ENCODE data around the gene ARAP3.

Gene ARAP3

DNA sequence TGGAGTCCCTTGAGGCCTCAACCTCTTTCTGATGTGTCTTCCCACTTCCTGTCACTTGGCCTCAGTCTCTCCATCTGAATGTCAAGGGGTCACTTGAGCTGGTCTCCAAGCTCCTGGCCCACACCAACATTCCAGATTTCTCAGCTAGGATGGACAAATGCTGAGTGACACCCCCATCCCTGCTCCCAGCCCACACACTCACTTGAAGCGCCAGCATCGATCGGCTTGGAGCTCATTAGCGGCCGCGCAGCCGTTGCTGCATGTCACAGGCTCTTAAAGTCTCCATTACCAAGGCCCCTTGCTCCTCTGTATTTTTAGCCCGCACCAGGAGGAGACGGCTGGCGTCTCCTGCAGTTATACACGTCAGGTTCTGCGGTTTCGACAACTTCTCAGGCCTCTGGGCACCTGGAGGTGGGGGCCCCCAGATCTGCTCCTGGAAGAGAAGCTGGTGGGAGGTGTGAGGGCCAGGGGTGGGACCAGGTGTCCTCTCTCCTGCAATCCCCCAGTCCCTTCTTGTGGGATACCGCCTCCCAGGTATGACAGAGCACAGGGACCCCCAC is 33.4 kb upstream of the ARAP3 start:
- TF ChIP-seq, protein P1, sequence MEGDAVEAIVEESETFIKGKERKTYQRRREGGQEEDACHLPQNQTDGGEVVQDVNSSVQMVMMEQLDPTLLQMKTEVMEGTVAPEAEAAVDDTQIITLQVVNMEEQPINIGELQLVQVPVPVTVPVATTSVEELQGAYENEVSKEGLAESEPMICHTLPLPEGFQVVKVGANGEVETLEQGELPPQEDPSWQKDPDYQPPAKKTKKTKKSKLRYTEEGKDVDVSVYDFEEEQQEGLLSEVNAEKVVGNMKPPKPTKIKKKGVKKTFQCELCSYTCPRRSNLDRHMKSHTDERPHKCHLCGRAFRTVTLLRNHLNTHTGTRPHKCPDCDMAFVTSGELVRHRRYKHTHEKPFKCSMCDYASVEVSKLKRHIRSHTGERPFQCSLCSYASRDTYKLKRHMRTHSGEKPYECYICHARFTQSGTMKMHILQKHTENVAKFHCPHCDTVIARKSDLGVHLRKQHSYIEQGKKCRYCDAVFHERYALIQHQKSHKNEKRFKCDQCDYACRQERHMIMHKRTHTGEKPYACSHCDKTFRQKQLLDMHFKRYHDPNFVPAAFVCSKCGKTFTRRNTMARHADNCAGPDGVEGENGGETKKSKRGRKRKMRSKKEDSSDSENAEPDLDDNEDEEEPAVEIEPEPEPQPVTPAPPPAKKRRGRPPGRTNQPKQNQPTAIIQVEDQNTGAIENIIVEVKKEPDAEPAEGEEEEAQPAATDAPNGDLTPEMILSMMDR (IDR thresholded peaks at IDR 0.05; ENCODE audit: low read depth, low read length) = no peak
- TF ChIP-seq EZH2phosphoT487 (IDR thresholded peaks at IDR 0.05; ENCODE audit: low read depth) = no peak
- Histone ChIP-seq H2AFZ (ENCODE audit: low read depth, low read length) (no peak overlapping the region), H3K9me3 (ENCODE audit: insufficient read depth, low read length) (no peaks in the 10 kb centered on the region), H3K27me3 (ENCODE audit: low read depth, low read length) (no peaks in the 10 kb centered on the region; the same call in 1 of the 2 replicates), H3K9ac (ENCODE audit: low read length) (no peak overlapping the region), H3K79me2 (ENCODE audit: low read length) (no peaks in the 10 kb centered on the region), H3K27ac (ENCODE audit: low read length) (no peak overlapping the region), H3K36me3 (replicated peaks; ENCODE audit: low read depth, low read length) (no peaks in the 10 kb centered on the region), H3K4me1 (ENCODE audit: low read length) (peaks cover 5% of the 10 kb centered on the region; the same call in 1 of the 2 replicates), H3K4me2 (ENCODE audit: low read length) (no peak overlapping the region), H4K20me1 (ENCODE audit: insufficient read depth, low read length) (no peaks in the 10 kb centered on the region), H3K4me3 (ENCODE audit: low read length) (no peak overlapping the region)

DNA sequence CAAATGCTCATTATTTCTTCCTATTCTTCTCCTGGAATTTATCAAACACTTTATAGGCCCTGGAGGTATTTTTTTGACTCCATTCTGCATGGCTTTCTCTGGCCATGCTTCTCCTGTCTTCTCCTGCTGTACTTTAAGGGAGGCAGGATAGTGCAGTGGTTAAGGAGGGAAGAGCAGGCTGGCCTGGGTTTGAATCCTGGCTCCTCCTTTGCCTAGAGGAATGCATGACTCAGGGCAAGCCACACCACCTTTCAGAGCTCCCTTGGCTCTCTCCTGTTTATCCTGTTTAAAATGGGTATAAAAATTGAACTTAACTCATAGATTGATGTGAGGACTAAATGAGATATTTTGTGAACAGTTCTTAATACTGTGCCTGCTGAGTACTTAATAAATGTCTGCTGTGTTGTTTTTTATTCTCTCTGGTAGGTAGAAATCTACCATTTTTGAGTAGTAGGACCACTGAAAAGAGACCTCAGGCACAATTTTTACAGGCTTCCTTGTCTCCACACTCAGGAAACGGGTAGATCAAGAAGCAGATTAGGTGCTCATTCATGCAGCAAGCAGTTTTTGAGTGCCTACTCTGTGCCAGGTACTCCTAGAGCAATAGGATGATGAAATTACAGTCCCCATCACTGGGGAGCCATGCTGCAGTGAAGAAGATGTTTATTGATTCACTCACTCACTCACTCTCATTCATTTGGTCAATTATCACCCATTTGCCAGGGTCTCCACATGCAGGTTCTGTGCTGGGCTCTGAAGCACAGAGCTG is 32.7 kb upstream of the ARAP3 start:
- Histone ChIP-seq H2AFZ (ENCODE audit: low read depth, low read length) (no peak overlapping the region), H3K4me1 (ENCODE audit: low read length) (peaks cover 5% of the 10 kb centered on the region; the same call in 1 of the 2 replicates), H3K4me3 (ENCODE audit: low read length) (no peak overlapping the region), H3K79me2 (ENCODE audit: low read length) (no peaks in the 10 kb centered on the region), H3K27ac (ENCODE audit: low read length) (no peak overlapping the region), H4K20me1 (ENCODE audit: insufficient read depth, low read length) (no peaks in the 10 kb centered on the region), H3K9ac (ENCODE audit: low read length) (no peak overlapping the region), H3K9me3 (ENCODE audit: insufficient read depth, low read length) (no peaks in the 10 kb centered on the region), H3K27me3 (ENCODE audit: low read depth, low read length) (no peaks in the 10 kb centered on the region; the same call in 1 of the 2 replicates), H3K4me2 (ENCODE audit: low read length) (no peak overlapping the region), H3K36me3 (replicated peaks; ENCODE audit: low read depth, low read length) (no peaks in the 10 kb centered on the region)
- TF ChIP-seq, protein P1 (IDR thresholded peaks at IDR 0.05; ENCODE audit: low read depth, low read length) = no peak
- TF ChIP-seq EZH2phosphoT487 (IDR thresholded peaks at IDR 0.05; ENCODE audit: low read depth) = no peak

DNA sequence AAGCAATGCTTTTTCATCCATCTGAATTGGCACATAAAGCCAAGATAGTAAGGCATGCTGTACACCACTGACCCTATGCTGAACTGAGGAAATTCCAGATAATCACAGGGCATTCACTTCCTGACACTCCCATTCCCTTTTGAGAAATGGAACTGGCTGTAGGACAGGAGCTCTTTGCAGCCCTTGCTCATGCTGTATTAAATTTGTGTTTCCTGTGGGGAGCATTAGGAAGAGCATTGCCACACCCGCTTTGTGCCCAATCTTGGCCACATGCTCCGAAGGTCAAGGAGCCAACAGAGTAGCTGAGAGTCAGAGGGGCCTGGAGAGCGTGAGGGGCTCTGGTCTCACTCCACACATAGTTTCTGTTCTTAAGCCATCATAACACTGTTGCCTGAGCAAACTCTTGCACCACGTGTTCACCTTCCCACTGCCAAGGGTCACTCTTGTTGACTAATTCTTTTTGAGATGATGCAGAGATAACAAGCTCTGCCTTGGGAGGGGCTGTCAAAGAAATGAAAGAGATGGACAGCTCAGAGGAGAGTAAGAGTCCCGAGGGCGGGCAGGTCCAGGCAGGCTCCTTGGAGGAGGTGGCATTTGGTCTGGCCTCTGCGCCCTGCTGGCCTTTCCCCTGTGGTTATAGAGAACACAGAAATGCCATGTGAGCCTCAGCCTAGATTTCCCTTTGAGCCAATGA is 31.7 kb upstream of the ARAP3 start:
- H4K20me1 ChIP-seq (ENCODE audit: insufficient read depth, low read length) = no peaks in the 10 kb centered on the region
- H3K4me1 ChIP-seq (ENCODE audit: low read length) = peaks cover 5% of the 10 kb centered on the region; the same call in 1 of the 2 replicates
- no peak overlapping the region for H3K27ac ChIP-seq (ENCODE audit: low read length)
- H3K36me3 ChIP-seq (replicated peaks; ENCODE audit: low read depth, low read length) = no peaks in the 10 kb centered on the region
- H3K79me2 ChIP-seq (ENCODE audit: low read length) = no peaks in the 10 kb centered on the region
- no peaks in the 10 kb centered on the region for H3K9me3 ChIP-seq (ENCODE audit: insufficient read depth, low read length)
- H3K27me3 ChIP-seq (ENCODE audit: low read depth, low read length) = no peaks in the 10 kb centered on the region; the same call in 1 of the 2 replicates
- no peak overlapping the region for H2AFZ ChIP-seq (ENCODE audit: low read depth, low read length)
- no peak overlapping the region for H3K4me2 ChIP-seq (ENCODE audit: low read length)
- no peak overlapping the region for H3K9ac ChIP-seq (ENCODE audit: low read length)
- TF ChIP-seq, protein P1 (IDR thresholded peaks at IDR 0.05; ENCODE audit: low read depth, low read length) = no peak
- no peak for TF ChIP-seq EZH2phosphoT487 (IDR thresholded peaks at IDR 0.05; ENCODE audit: low read depth)
- no peak overlapping the region for H3K4me3 ChIP-seq (ENCODE audit: low read length)

DNA sequence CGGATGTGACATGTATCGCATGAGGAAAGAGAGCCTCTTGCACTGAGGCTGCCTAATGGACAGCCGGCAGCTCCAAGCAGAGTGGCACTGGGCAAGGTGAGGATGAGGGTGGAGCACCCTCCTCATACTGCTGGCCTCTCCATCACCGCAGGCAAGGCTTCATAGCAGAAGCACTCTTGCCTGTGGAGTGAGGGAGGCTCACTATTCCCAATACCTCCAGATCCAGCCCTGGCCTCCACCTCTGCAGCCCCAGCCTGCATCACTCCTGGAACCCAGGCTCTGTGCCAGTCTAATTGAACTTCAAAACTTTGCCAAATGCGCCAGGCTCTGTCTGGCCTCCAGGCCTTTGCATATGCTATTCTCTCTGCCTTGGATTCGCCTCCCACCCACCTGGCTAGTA is 29.7 kb upstream of the ARAP3 start:
- Histone ChIP-seq H3K9me3 (ENCODE audit: insufficient read depth, low read length) (no peaks in the 10 kb centered on the region), H3K4me1 (ENCODE audit: low read length) (no peaks in the 10 kb centered on the region), H3K79me2 (ENCODE audit: low read length) (no peaks in the 10 kb centered on the region), H3K27ac (ENCODE audit: low read length) (no peak overlapping the region), H2AFZ (ENCODE audit: low read depth, low read length) (no peak overlapping the region), H3K4me2 (ENCODE audit: low read length) (no peak overlapping the region), H3K36me3 (replicated peaks; ENCODE audit: low read depth, low read length) (no peaks in the 10 kb centered on the region), H3K4me3 (ENCODE audit: low read length) (no peak overlapping the region), H3K9ac (ENCODE audit: low read length) (no peak overlapping the region), H3K27me3 (ENCODE audit: low read depth, low read length) (no peaks in the 10 kb centered on the region), H4K20me1 (ENCODE audit: insufficient read depth, low read length) (no peaks in the 10 kb centered on the region)
- TF ChIP-seq, protein P1 (IDR thresholded peaks at IDR 0.05; ENCODE audit: low read depth, low read length) = no peak
- no peak for TF ChIP-seq EZH2phosphoT487 (IDR thresholded peaks at IDR 0.05; ENCODE audit: low read depth)
